K562 (cell line): ENCODE measurements around the gene SLCO3A1.

Experiments used
- LARP7 ChIP-seq: fragments of 450-650 bp; IDR thresholded peaks from 2 replicates; pipeline ENCODE4 v1.6.1; 2016
- NFYB ChIP-seq: IDR thresholded peaks from 2 replicates; pipeline ENCODE4 v1.6.1; 2011; ENCODE audit warnings: mild to moderate bottlenecking, moderate library complexity; ENCODE audit not compliant: insufficient read length; ENCODE audit errors: extremely low read depth
- NRF1 ChIP-seq, 2 experiments: fragments of 450-650 bp; IDR thresholded peaks in 1 of 2; conservative IDR thresholded peaks in 1 of 2; 2 replicates each; pipeline ENCODE4 v1.6.1; 2014; ENCODE audit warnings: mild to moderate bottlenecking in 2 of 2
- SP1 ChIP-seq: sonication (generic); formaldehyde crosslinking; IDR thresholded peaks from 2 replicates; pipeline ENCODE4 v1.8.1; 2022; ENCODE audit warnings: mild to moderate bottlenecking, missing genetic modification reagents
- ZNF12 ChIP-seq: sonication (generic); formaldehyde crosslinking; IDR thresholded peaks from 2 replicates; pipeline ENCODE4 v1.4.0; 2020; ENCODE audit warnings: mild to moderate bottlenecking, missing genetic modification reagents
- ZNF655 ChIP-seq: fragments of 250-450 bp; sonication (Bioruptor Pico); IDR thresholded peaks from 2 replicates; pipeline ENCODE4 v1.5.0; 2021

GRCh38 chr15:91882858-91883586 lies 29.5 kb downstream of the SLCO3A1 start:
- TF ChIP-seq ZNF655: no peak
- no peak for TF ChIP-seq SP1 (CRISPR knock-in tag)
- TF ChIP-seq LARP7: no peak
- no peak for TF ChIP-seq ZNF12 (CRISPR knock-in tag)
- no peak for TF ChIP-seq NFYB
- TF ChIP-seq NRF1 (conservative IDR thresholded peaks at IDR 0.05 in 1 of 2, IDR thresholded peaks at IDR 0.05 in 1 of 2): no peak
